T-helper 1 cell treated with Interleukin-12 subunit alpha and Interleukin-12 subunit beta and Interleukin-4 antibody, amounts not matched to agents 30 ng/mL and 1 ng/mL, for 36 hours (primary cell): Measurements from ENCODE around the gene CIART. TPM values are rescaled to one million over a fixed set of nuclear protein-coding genes. Genes with fewer than 3 reads are reported as not detected.
"Not testable (repeated sequence)": the region's sequence is repeated elsewhere in the genome, so short reads cannot be mapped to it uniquely, and the experiment has no call there.

Experiments
- intact Hi-C: fragments of 100-400 bp; cut with micrococcal nuclease; formaldehyde crosslinking; loops from one replicate; pipeline ENCODE4 v1.15.1; 2024
- total RNA-seq: library from RNA; stranded (reverse); gene quantifications from 2 replicates; pipeline ENCODE4 v1.2.3, GENCODE V29; 2022

The CIART gene
- total RNA-seq, 1 donor from 2014 or later, result 1.5 TPM

DNA sequence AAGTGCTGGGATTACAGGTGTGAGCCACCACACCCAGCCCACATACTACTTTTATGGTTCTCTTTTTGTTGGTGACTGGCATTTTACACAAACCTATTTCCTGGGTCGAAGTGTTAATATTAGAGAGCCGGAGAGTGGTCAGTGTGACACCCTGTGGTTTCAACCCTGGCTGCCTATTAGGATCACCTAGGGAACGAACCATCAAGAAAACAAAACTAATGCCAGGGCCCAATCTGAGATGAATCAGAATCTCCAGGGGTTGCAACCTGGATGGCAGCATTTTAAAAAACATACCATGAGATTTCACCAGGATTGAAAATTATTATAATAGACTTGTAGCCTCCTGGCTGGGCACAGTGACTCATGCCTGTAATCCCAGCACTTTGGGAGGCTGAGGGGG is 17.4 kb downstream of the CIART start:
- intact Hi-C loops, result no loop called here

DNA sequence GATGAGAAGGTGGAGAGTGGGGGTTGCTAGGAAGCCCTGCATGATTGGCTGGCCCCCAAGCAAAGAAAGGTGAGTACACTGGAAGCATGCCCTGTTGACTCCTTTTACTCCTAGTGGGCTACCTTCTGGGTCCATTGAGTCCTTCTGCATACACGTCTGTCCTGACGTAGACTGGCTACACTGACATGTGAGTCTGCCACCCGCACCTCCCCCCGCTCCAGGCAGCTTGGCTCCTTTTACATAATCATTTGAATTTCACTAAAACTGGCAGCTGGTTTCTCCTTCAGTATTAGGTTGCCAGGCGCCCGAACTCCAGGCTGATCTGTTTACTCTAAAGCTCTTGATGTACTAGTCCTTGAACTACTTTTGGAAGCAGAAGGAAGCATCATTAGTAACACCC is 20.0 kb downstream of the CIART start:
- intact Hi-C loops, result no loop called here

DNA sequence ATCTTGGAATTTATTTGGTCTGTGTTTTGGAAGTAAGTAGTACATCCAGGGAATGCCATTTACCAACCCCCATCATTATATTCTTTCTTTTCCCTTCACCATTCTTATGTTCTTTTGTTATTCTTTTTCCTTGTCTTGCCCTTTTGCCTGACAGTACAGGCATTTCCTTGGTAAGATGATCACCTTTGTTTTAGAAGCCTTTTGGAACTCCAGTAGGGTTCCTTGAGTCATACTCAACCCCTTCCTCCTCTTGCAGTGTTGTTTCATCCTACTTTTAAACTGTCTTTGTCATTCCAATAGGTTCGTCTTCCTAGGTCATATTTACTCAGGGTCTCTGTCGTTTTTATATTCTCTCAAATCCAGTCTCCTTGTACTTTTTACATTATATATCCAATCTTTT is 20.5 kb downstream of the CIART start:
- intact Hi-C loops, result no loop called here

DNA sequence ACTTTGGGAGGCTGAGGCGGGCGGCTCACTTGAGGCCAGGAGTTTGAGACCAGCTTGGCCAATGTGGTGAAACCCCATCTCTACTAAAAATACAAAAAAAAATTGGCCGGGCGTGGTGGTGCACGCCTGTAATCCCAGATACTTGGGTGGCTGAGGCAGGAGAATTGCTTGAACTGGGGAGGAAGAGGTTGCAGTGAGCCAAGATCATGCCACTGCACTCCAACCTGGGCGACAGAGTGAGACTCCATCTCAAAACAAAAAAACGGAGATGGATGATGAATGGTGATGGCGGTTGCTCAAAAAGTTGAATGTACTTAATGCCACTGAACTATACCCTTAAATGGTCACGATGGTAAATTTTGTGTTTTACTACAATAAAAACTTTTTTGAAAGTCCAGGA is 26.2 kb downstream of the CIART start:
- intact Hi-C loops, result not testable (repeated sequence)

DNA sequence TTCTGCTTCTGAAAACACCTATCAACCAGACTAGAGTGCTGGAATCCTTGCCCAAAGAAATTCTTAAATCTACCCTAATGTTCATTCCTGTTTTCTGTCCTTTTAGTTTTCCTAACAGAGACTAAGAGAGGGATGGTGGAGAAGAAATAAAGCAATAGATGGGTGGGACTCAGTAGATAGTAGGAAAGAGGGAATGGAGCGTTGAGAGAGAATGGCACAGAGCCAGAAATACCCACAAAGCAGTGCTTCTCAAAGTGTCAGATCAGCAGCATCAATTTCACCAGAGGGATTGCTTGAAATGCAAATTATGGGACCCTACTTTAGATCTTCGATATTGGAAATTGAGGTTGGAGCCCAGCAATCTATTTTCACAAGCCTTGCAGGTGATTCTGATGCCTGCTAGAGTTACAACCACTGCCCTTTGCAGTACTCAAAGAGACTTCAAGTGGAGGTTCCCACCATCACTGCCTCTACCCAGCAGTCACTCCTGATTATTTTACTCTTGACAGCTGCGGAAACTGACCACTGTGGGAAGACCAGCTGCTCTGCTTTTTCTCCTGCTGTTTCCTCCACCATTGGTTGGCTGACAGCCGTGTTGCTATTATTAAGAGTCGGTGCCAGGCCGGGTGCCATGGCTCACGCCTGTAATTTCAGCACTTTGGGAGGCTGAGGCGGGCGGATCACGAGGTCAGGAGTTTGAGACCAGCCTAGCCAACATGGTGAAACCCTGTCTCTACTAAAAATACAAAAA is 27.6 kb downstream of the CIART start:
- intact Hi-C loops, result no loop called here

DNA sequence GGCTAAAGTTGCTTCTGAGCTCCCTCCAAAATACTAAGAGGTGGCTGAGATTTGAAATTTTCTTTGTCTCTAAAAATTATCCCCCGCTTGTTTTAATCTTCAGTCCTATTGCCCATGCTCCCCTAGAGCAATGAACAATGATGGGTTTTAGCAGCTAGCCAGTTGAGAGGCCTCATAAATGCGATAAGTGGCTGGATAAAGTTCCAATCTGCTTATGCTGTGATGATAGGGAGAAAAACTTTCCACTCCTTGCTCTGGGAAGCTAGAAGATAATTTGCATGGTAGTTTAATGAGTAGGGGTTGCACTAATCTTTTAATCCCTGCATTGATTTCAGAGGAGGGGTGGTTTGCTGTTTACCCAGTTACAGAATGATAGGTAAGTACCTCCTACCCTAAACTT is 29.4 kb downstream of the CIART start:
- intact Hi-C loops, result no loop called here

DNA sequence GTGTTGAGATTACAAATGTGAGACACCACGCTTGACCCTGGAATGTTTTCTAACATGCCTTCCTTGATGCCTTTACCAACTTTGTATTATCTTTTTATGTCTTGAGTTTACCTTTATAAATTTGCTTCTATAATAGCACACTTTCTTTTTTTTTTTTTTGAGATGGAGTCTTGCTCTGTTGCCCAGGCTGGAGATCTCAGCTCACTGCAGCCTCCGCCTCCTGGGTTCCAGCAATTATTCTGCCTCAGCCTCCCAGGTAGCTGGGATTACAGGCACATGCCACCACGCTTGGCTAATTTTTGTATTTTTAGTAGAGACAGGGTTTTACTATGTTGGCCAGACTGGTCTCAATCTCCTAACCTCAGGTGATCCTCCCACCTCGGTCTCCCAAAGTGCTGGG is 32.3 kb downstream of the CIART start:
- intact Hi-C loops, result not testable (repeated sequence)

DNA sequence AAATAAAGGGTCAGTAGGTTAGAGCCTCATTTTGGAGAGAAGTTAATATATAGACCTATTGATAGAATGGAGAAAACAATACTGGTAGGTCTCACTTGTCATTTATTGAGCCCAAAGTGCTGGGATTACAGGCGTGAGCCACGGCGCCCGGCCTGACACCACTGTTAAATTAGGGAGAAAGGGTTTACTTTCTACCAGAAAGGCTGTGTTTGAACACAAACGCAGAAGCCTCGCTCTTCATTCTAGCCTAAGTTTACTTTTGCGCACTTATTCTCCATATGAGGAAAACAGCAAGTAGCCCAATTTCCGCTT is 38.3 kb downstream of the CIART start:
- intact Hi-C loops, result no loop called here

DNA sequence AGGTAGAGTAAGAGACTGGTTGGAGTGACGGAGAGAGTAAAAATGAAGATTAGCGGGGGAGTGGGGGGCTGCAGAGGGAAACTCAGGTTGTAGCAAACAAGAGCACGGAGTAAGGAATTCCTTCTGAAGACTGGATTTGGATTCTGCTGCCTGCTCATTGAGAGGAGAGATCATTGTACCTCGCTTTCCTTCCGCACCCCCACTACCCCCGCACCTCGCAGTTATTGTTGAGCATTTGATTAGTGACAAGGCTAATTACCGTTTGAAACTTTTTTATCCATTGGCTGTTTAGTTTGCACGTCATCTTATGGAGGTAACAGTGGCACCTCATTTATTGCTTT is 39.4 kb downstream of the CIART start:
- intact Hi-C loops, result loop anchor here (1.0 kb wide), 7 partner anchors 28 to 166 kb away; partner anchors contain the start of genes ANP32E, APH1A, MRPS21 and RPRD2

DNA sequence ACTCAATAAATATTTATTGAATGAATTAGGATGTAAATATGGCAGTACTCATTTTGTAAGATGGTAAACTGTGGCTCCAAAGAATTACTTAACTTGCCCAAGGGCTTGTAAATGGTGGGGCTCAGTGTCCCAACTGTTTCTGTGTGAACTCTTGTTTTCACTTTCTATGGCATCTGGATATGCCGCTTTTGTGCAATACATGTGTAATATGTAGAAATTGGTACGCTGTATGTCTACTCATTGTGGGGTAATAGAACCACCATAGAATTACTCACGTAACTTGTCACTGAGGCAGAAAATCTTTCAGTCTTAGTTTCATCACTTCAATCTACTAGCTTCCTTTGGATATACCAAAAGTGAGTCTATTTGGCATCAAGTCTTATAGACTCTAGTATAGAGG is 40.0 kb downstream of the CIART start:
- intact Hi-C loops, result no loop called here

DNA sequence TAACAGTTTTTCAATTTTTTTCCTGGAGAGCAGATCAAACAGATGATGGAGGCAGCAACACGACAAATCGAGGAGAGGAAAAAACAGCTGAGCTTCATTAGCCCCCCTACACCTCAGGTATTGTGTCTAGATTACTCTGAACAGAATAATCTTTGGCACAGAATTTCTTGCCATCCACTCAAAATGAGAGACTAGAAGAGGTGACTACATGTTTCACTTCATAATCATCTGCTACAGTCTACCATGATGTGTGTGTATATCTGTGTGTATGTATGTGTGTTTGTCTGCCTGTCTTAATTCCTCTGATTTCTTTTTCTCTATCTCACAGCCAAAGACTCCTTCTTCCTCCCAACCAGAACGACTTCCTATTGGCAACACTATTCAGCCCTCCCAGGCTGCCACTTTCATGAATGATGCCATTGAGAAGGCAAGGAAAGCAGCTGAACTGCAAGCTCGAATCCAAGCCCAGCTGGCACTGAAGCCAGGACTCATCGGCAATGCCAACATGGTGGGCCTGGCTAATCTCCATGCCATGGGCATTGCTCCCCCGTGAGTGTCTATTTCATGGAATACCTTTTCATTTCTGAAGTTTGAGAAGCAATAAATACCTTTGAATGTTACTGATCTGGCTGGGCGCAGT is 50.4 kb downstream of the CIART start:
- intact Hi-C loops, result no loop called here

Other genes starting within 250 kb of the CIART start
- 31.3 and 33.8 TPM in 2 replicates for gene VPS45, start 214.8 kb upstream of the CIART start, total RNA-seq
- 58.7 and 60.5 TPM in 2 replicates for gene PLEKHO1, start 132.6 kb upstream of the CIART start, total RNA-seq
- gene ANP32E, start 46.4 kb upstream of the CIART start, total RNA-seq, result 160 and 163 TPM in 2 replicates
- gene CA14, start 24.8 kb upstream of the CIART start, total RNA-seq, result not detected in 2 replicates
- gene APH1A, start 13.5 kb upstream of the CIART start, total RNA-seq, result 146 TPM in 2 replicates
- gene C1orf54, start 9.8 kb upstream of the CIART start, total RNA-seq, result 1.2 and 2.8 TPM in 2 replicates
- 64.5 and 66.6 TPM in 2 replicates for gene MRPS21, start 11.3 kb downstream of the CIART start, total RNA-seq
- gene PRPF3, start 39.0 kb downstream of the CIART start, total RNA-seq, result 93.9 and 99.3 TPM in 2 replicates
- 30.3 and 31.1 TPM in 2 replicates for gene RPRD2, start 81.6 kb downstream of the CIART start, total RNA-seq
- 38.0 and 40.8 TPM in 2 replicates for gene TARS2, start 204.9 kb downstream of the CIART start, total RNA-seq
- 1.4 and 1.8 TPM in 2 replicates for gene ECM1, start 225.6 kb downstream of the CIART start, total RNA-seq
- gene FALEC, start 233.2 kb downstream of the CIART start, total RNA-seq, result not detected in 2 replicates